ENCODE data around the gene EML6. TPM values are rescaled to one million over a fixed set of nuclear protein-coding genes. Genes with fewer than 3 reads are reported as not detected.

The EML6 gene
- total RNA-seq, 1 experiment from 2014 or later, result 1.5 TPM

GRCh38 chr2:54899576-54900200 lies 176.2 kb downstream of the EML6 start:
- Histone ChIP-seq H3K79me2 (ENCODE audit: insufficient read depth, low read length) (no peaks in the 10 kb centered on the region), H2BK12ac (ENCODE audit: insufficient read length, low read depth, low read length) (no peak overlapping the region), H3K18ac (ENCODE audit: insufficient read length, low read depth, low read length) (no peak overlapping the region), H3K23me2 (ENCODE audit: insufficient read length, low read depth, low read length, poor library complexity, severe bottlenecking) (no peaks in the 10 kb centered on the region), H3K27ac (ENCODE audit: insufficient read length, low read depth, low read length) (no peak overlapping the region), H2BK5ac (ENCODE audit: insufficient read length, low read length) (no peak overlapping the region), H2BK20ac (ENCODE audit: low read depth, low read length, poor library complexity, severe bottlenecking) (no peak overlapping the region), H4K5ac (ENCODE audit: insufficient read length, low read depth, low read length) (no peak overlapping the region), H2AFZ (ENCODE audit: low read length) (no peak overlapping the region), H3K23ac (ENCODE audit: insufficient read length, low read depth, low read length) (no peak overlapping the region), H3K4me2 (ENCODE audit: insufficient read depth, insufficient read length, low read length) (no peak overlapping the region), H3K27me3 (ENCODE audit: insufficient read depth, low read length) (no peaks in the 10 kb centered on the region), H3K56ac (ENCODE audit: insufficient read length, low read depth, low read length) (no peak overlapping the region), H3K4ac (ENCODE audit: low read depth, low read length) (no peak overlapping the region), H4K20me1 (ENCODE audit: control insufficient read depth, insufficient read depth, insufficient read length) (no peaks in the 10 kb centered on the region), H2BK15ac (ENCODE audit: low read depth, low read length) (no peak overlapping the region), H3K9ac (ENCODE audit: extremely low read depth, insufficient read length, low read length) (no peak overlapping the region), H3K9me3 (ENCODE audit: control insufficient read depth, low read depth, low read length) (no peaks in the 10 kb centered on the region), H4K8ac (replicated peaks; ENCODE audit: insufficient read length, low read depth, low read length) (no peak overlapping the region), H3K79me1 (ENCODE audit: insufficient read depth, low read depth, low read length, poor library complexity, severe bottlenecking) (no peaks in the 10 kb centered on the region), H4K91ac (ENCODE audit: insufficient read length, low read depth, low read length) (no peak overlapping the region), H2BK120ac (ENCODE audit: low read depth, low read length, poor library complexity, severe bottlenecking) (no peak overlapping the region), H2AK5ac (ENCODE audit: insufficient read length, low read length) (no peak overlapping the region), H3K4me1 (ENCODE audit: insufficient read depth, low read length) (no peaks in the 10 kb centered on the region), H3T11ph (ENCODE audit: low read length) (no peak overlapping the region), H3K14ac (ENCODE audit: insufficient read depth, low read length) (no peak overlapping the region)
- H3K27ac Mint-ChIP-seq, result no peak overlapping the region
- no peak for DNase-seq
- TF ChIP-seq, protein P1, sequence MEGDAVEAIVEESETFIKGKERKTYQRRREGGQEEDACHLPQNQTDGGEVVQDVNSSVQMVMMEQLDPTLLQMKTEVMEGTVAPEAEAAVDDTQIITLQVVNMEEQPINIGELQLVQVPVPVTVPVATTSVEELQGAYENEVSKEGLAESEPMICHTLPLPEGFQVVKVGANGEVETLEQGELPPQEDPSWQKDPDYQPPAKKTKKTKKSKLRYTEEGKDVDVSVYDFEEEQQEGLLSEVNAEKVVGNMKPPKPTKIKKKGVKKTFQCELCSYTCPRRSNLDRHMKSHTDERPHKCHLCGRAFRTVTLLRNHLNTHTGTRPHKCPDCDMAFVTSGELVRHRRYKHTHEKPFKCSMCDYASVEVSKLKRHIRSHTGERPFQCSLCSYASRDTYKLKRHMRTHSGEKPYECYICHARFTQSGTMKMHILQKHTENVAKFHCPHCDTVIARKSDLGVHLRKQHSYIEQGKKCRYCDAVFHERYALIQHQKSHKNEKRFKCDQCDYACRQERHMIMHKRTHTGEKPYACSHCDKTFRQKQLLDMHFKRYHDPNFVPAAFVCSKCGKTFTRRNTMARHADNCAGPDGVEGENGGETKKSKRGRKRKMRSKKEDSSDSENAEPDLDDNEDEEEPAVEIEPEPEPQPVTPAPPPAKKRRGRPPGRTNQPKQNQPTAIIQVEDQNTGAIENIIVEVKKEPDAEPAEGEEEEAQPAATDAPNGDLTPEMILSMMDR (conservative IDR thresholded peaks at IDR 0.05), result peak; percentile 57
- no peak overlapping the region for H3K4me3 Mint-ChIP-seq
- H3K4me1 Mint-ChIP-seq, result no peaks in the 10 kb centered on the region
- no peaks in the 10 kb centered on the region for H3K36me3 Mint-ChIP-seq (ENCODE audit: insufficient read depth in 1 of 3, low read depth in 3 of 3)
- no CpG with 5 or more reads among the region's 5 CpGs for WGBS (ENCODE audit: extremely low coverage, insufficient read length, low lambda C conversion rate)
- no peaks in the 10 kb centered on the region for H3K9me3 Mint-ChIP-seq
- H3K27me3 Mint-ChIP-seq (ENCODE audit: low read depth), result no peaks in the 10 kb centered on the region
